ENCODE data around the gene MYH6.

Gene MYH6

DNA sequence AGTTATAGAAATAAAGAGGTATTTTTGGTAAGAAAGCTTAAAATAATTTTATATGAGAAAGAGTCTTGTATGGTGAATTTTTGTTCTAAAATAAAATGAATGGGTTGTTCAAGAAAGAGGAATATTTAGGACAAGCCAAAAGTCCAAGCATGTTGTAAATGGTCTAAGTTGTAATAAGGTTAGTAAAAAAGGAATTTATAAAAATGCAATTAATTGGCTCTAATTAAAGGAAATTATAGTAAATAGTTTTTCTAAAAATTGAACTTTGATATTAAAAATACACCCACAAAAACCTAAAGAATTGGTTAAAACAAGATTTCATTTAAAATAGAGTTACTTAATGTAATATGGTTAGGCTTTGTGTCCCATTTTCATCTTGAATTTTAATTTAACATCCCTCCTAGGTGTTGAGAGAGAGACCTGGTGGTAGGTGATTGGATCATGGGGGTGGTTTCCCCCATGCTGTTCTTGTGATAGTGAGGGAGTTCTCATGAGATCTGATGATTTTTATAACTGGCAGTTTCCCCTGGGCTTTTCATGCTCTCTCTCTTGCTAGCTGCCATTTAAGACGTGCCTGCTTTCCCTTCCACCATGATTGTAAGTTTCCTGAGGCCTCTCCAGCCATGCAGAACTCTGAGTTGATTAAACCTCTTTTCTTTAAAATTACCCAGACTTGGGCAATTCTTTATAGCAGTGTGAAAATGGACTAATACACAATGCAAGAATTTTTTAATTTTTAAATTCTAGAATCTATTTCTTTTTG lies 68.4 kb downstream of the MYH6 start:
- DNase-seq (ENCODE audit: low spot score) = no peak
- TF ChIP-seq, protein P1, sequence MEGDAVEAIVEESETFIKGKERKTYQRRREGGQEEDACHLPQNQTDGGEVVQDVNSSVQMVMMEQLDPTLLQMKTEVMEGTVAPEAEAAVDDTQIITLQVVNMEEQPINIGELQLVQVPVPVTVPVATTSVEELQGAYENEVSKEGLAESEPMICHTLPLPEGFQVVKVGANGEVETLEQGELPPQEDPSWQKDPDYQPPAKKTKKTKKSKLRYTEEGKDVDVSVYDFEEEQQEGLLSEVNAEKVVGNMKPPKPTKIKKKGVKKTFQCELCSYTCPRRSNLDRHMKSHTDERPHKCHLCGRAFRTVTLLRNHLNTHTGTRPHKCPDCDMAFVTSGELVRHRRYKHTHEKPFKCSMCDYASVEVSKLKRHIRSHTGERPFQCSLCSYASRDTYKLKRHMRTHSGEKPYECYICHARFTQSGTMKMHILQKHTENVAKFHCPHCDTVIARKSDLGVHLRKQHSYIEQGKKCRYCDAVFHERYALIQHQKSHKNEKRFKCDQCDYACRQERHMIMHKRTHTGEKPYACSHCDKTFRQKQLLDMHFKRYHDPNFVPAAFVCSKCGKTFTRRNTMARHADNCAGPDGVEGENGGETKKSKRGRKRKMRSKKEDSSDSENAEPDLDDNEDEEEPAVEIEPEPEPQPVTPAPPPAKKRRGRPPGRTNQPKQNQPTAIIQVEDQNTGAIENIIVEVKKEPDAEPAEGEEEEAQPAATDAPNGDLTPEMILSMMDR (IDR thresholded peaks at IDR 0.05; ENCODE audit: extremely low read depth, missing control alignments) = no peak

DNA sequence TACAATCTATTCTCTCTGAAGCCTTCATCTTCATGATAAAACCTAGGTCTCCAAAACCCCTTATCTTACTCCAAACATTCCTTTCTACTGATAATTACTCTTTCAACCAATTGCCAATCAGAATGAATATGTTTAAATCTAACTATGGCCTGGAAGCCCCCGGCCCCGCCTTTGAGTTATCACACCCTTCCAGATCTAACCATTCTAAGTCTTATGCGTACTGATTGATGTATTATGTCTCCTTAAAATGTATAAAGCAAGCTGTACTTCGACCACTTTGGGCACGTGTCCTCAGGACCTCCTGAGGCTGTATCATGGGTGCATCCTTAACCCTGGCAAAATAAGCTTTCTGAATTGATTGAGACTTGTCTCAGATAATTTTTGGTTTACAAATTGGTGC lies 72.5 kb downstream of the MYH6 start:
- TF ChIP-seq, protein P1 (IDR thresholded peaks at IDR 0.05; ENCODE audit: extremely low read depth, missing control alignments) = no peak

More for the DNA sequence above, 72.5 kb downstream of the MYH6 start:
- DNase-seq (ENCODE audit: low spot score) = no peak
